LoVo (cell line): ENCODE measurements around the gene CALY.
"Not testable (repeated sequence)": the region's sequence is repeated elsewhere in the genome, so short reads cannot be mapped to it uniquely, and the experiment has no call there.

Source experiments
- DNase-seq: peaks from one replicate; pipeline ENCODE4 v3.0.0-alpha.2; 2016; ENCODE audit warnings: low spot score

Gene CALY

DNA sequence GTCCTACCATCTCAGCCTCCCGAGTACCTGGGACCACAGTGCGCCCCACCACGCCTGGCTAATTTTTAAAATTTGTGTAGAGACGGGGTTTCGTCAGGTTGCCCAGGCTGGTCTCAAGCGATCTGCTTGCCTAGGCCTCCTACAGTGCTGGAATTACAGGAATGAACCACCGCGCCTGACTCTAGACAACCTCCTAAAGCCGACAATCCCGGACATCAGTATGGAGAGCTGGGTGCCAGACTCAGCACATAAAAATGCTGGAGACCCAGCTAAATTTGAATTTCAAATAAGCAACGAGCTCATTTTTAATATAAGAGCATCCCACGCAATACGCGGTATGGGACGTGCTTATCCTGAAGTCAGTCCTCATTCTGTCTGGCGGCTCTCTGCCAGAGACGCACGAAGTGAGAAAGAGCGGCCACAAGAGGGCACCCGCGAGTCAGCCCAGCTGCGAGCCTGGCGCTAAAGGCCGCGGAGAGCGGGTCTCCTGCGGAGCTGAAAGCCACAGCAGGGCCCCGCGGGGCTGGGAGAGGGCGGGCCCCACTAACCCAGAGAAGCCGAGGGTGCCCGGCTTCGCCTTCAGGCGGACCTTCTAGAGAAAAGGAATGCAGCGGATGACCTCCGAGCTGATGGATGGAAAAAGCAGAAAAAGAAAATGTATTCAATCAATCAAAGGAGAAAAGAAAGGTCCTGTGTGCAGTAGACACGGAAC lies 7.0 kb downstream of the CALY start:
- peak; percentile 86 for DNase-seq

DNA sequence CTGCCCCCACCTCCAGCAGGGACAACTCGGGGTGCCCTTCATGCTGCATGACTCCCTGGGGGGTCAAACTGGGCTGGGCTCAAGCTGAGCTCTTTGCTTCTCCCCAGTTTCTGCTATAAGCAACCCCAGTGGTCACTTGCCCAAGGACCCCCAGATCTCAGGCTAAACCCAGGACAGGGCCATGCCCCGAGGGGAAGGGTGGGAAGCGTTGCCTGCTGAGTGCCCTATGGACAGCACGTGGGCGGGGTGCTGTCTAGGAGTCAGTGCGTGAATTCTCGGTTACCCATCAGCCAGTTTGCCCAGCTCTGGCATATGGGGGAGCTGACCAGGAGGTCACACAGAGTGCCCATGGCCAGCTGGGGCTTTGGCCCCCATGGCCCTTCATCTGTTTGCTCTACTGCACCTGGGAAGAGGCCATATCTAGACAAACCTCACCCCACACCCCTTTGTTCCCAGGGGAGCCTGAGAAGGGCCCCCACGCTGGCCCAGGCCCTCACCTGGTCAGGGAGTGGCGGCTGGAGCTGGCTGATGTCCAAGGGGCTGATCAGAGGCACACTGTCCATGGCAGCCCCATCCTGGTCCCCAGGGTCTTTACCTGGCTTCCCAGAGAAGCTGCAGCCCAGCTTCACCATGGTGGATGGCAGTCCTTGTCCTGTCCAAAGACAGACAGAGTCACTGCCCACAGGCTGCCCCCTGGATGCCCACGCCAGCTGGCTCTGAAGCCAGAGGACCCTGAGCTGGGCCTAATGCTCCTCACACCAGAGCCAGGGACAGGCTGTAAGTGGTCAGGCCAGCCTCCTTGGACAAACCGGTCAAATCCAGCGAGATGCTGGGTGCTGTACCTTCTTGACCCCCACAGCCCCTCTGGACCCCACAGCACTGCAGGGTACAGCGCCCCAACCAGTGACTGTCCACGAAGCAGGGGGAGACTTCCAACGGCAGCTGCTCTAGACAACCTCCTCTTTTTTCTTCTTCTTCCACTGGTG lies 8.0 kb downstream of the CALY start:
- DNase-seq: no peak

DNA sequence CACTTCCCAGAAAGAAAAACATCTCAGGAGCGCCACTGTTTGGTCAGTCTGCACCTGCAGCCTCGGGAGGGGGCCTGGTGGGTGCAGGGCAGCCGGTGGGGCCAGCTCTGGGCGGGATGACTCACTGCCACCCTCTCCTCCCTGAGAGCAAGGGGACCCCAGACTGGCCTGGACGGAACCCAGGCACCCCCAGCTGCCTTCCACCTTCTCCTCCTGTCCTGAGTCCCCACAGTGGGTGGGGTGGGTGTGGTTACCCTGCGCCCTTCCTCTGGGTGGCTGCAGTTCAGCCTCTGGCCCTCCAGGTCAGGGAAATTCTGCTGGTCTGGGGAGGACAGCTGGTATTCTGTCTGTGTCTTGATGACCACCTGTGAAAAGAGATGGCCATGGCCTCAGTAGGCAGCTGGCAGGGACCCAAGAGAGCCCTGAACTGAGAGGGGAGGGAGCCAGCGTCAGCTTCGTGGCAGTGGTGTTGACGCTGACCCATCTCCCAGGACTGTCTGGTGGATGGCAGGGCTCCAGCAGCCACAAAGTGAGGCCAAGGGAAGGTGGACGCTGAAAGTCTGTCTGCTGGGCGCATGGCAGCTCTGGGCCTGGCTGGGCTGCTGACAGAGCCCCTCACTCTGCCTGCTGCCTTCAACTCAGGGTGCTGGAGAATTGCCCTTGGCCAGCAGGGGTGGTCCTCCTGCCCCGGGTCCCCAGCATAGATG lies 8.9 kb downstream of the CALY start:
- DNase-seq: no peak

GRCh38 chr10:133326745-133327650 lies 9.7 kb downstream of the CALY start:
- DNase-seq: no peak

DNA sequence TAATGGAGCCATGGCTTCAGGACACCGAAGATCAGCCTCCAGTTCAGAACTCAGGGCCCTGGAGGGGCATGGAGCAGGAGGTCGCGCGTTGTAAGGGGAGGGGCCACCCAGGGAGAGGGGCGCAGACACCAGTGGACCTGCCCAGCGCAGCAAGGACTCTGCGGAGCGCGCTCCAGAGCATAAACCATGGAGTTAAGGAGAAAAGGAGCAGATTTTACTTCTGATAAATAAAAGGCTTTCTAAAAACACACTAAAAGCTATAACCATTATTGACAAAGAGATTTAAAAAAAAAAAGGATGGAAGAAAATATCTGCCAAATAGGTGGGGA lies 10.5 kb downstream of the CALY start:
- no peak for DNase-seq

GRCh38 chr10:133325440-133326222 lies 11.1 kb downstream of the CALY start:
- no peak for DNase-seq

DNA sequence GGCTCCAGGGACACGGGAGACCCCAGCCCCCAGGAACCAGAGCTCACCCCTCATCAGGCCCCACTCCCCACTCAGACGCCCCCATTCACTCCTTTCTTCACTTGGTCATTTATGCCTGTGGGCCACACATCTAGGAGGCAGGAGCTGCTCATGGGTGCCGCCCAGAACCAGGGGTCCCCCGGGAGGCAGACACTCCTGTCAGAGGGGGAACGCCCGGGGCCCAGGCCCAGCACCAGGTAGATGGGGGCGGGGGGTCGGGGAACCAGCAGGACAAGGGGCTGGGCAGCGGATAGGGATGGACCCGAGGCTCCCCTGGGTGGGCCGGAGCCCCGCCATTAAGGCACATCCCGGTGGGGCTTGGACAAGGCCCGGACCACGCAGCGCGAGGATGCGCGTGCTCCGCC lies 11.8 kb downstream of the CALY start:
- no peak for DNase-seq

DNA sequence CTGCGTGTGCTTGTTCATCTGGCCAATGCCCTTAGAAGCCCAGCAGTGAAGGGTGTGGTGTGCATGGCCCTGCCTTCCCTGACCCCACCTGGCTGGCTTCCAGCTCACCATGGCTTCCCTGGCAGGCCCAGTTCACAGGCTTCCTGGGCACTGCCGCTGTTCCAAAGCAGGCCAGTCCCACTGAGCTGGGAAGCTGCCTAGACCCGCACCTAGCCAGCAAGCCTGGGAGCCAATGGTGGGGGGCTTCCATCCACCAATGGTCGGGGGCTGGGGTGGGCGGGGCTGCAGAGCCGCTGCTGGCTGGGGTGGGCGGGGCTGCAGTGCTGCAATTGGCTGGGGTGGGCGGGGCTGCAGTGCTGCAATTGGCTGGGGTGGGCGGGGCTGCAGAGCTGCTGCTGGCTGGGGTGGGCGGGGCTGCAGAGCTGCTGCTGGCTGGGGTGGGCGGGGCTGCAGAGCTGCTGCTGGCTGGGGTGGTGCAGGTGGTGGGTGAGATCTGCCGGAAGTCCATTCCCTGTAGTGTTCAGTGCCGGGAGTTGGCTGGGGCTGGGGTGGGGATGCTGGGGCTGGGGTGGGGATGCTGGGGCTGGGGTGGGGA lies 12.4 kb downstream of the CALY start:
- peak; percentile 76 for DNase-seq

GRCh38 chr10:133322064-133322709 lies 14.5 kb downstream of the CALY start:
- DNase-seq: not testable (repeated sequence)

DNA sequence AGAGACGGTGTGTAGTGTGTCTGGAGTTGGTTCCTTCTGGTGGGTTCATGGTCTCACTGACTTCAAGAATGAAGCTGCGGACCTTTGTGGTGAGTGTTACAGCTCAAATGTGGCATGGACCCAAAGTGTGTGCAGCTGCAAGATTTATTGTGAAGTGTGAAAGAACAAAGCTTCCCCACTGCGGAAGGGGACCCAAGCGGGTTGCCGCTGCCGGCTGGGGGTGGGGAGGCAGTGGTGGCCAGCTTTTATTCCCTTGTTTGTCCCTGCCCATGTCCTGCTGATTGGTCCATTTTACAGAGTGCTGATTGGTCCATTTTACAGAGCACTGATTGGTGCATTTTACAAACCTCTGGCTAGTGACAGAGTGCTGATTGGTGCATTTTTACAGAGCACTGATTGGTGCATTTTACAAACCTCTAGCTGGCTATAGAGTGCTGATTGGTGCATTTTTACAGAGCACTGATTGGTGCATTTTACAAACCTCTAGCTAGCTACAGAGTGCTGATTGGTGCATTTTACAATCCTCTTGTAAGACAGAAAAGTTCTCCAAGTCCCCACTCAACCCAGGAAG lies 15.8 kb downstream of the CALY start:
- not testable (repeated sequence) for DNase-seq

GRCh38 chr10:133318494-133319127 lies 18.1 kb downstream of the CALY start:
- DNase-seq: peak; percentile 70

DNA sequence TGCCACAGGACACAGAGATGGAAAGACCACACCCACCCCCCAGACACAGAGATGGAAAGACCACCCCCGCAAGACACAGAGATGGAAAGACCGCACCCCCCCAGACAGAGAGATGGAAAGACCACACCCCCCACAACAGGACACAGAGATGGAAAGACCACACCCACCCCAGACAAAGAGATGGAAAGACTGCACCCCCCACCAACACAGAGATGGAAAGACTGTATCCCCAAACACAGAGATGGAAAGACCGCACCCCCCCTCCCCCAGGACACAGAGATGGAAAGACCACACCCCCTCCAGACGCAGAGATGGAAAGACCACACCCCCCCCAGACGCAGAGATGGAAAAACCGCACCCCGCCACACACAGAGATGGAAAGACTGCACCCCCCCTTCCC lies 20.0 kb downstream of the CALY start:
- no peak for DNase-seq

DNA sequence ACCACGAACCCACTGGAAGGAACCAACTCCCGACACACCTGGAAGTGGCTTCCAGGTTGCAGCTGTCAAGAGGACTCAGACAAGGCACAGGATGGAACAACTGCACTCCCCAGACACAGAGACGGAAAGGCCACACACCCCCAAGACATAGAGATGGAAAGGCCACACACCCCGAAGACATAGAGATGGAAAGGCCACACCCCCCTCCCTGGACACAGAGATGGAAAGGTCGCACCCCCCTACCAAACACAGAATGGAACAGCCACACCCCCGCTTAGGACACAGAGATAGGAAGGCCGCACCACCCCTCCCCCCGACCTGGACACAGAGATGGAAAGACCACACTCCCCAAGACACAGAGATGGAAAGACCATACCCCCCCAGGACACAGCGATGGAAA lies 20.4 kb downstream of the CALY start:
- DNase-seq: no peak

DNA sequence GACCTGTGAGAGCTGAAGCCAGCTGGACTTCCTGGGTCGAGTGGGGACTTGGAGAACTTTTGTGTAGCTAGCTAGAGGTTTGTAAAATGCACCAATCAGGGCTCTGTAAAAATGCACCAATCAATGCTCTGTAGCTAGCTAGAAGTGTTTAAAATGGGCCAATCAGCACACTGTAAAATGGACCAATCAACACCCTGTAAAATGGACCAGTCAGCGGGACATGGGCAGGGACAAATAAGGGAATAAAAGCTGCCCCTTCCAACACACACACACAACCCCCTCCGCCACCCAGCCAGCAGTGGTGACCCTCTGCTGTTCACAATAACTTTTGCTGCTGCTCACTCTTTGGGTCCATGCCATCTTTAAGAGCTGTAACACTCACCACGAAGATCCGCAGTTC lies 20.8 kb downstream of the CALY start:
- no peak for DNase-seq

GRCh38 chr10:133314911-133315310 lies 21.8 kb downstream of the CALY start:
- no peak for DNase-seq

GRCh38 chr10:133313192-133313591 lies 23.5 kb downstream of the CALY start:
- DNase-seq: no peak

GRCh38 chr10:133312769-133313145 lies 23.9 kb downstream of the CALY start:
- DNase-seq: no peak

GRCh38 chr10:133312016-133312768 lies 24.5 kb downstream of the CALY start:
- no peak for DNase-seq
